CD4-positive, alpha-beta T cell treated with Interleukin-6 for 4 hours (primary cell): ENCODE measurements around the gene CCDC28B.
A peak's percentile ranks its signal among the peaks of the same experiment; 100 is the strongest.
"Not testable (repeated sequence)": the region's sequence is repeated elsewhere in the genome, so short reads cannot be mapped to it uniquely, and the experiment has no call there.

Experiments used
- DNase-seq: peaks from one replicate; pipeline ENCODE4 v3.0.0-alpha.2; 2020; ENCODE audit warnings: mixed read lengths

The CCDC28B gene

DNA sequence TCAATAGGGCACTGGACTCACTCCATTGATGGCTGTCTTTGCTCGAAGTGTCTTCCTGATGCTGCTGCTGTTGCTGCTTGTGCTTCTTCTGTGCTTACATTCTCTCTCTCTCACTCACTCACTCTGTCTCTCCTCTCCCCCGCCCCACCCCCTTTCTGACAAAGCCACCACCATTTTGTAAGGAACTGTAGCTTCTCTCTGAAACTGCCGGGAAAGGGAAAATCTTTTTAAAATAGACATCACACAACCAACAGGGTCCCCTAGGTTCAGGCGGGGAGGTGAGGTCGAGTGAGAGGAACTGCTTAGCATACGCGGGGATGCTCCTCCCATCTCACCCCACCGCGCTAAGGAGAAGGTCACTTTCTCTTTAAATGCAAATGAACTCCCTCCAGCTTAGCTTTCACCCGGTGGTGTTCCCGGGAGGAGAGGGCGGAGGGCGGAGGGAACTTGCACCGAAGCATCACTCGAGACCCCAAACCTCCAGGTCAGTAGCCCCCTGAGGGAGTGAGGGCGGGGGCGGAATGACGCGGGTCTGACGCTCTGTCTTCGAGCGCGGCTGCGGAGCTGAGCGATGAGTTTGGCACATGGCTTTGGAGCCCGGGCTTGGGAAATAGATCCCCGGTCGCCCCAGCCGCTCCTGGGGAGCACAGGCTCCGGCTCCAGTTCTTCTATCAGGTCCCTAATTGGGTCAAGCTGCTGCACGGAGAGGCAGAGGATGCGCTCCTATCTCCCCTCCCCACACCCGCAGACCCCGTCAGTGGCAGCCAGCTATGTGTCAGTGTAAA is at the start of gene CCDC28B:
CCDC28B (plus strand) TSS at position 370 of the 785 bp plus-strand sequence. CDS start 1,341 bp downstream, outside the sequence.
- DNase-seq, result peak; percentile 60

DNA sequence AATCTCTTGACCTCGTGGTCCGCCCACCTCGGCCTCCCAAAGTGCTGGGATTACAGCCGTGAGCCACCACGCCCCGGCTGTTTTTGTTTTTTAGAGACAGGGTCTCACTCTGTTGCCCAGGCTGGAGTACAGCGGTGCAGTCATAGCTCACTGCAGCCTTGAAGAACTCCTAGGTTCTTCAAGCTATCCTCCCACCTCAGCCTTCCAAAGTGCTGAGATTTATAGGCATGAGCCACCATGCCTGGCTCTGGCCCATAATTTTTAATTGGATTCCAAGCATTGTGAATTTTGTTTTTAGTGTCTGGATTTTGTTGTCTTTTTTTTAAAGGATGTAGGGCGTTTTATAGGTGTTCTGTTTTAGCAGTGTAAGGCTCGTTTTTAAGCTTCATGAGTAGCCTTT is 49.5 kb upstream of the CCDC28B start:
- no peak for DNase-seq

DNA sequence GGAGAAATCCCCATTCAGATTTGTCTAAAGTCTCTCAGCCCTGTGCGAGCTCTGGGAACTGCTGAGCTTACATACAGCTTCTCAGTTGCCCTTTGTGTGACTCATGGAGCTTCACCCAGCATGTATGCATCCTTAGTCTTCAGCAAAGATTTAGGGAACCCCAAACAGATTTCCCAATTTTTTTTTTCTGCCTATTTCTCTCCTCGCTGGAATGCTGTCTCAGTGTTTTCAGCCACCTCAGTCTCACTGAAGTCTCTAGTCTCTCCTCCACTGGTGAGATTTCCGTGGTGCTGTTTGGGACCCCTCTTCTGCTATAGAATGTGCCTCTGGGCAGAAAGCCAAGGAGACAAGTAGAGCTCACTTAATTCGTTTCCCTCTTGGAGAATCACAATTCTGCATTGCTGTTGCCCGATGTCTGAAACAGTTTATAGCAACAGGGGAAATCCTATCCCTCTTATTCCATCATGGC is 49.0 kb upstream of the CCDC28B start:
- DNase-seq, result no peak

DNA sequence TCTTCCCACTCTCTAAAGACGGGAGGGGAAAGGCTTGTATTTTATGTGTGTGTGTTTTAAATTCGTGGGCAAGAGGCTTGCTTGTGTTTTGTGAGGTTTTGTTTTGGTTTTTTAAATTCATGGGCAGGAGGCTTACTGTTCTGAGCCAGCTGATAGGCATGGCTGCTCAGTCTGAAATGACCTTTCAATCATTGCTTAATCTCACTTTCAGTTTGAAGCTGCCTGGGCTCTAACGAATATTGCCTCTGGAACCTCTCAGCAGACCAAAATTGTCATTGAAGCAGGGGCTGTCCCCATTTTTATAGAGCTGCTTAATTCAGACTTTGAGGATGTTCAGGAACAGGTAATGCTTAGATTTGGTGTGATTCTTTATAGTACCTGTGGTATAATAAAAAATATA is 41.2 kb upstream of the CCDC28B start:
- DNase-seq, result no peak

DNA sequence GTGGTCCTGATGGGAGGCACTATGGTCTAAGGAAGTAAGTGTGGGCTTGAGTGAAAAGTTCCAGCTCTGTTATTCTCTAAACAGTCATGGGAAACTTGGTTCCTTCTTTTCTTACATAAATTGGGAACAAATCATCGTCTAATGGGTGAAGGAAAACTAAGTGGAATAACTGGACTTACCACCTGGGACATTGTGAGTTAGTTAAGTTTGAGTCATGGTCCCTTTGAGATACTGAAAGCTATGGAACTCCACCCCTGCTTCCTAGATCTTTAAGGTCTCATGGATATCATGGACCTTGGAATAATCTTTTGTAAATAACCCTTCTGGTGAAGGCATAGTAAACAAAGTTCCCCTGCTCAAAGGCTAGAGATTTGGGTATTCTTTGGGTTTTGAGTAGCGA is 37.0 kb upstream of the CCDC28B start:
- no peak for DNase-seq

DNA sequence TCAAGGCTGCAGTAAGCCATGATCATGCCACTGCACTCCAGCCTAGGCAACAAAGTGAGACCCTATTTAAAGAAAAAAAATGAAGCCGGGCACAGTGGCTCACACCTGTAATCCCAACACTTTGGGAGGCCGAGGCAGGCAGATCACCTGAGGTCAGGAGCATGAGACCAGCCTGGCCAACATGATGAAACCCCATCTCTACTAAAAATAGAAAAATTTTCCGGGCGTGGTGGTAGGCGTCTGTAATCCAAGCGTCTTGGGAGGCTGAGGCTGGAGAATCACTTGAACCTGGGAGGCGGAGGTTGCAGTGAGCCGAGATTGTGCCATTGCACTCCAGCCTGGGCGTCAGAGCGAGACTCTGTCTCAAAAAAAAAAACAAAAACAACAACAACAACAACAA is 34.8 kb upstream of the CCDC28B start:
- DNase-seq, result not testable (repeated sequence)

DNA sequence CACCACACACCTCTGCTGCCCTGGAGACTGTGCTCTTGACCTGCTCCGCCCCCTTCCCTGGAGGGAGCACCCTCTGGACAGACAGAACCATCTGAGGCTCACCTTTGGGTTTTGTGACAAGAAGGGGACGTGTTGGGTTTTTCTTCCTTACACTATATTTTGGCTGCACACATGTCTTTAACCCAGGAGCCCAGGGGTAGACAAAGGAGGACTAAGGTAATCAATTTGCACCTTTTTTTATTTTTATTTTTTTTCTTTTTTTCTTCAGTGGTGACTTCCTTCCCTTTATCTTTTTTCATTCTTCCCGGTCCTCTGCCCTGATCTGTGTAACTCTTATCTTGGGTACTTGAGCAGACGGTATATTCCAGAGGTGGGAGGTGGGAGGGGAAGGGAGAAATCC is 29.4 kb upstream of the CCDC28B start:
- no peak for DNase-seq

DNA sequence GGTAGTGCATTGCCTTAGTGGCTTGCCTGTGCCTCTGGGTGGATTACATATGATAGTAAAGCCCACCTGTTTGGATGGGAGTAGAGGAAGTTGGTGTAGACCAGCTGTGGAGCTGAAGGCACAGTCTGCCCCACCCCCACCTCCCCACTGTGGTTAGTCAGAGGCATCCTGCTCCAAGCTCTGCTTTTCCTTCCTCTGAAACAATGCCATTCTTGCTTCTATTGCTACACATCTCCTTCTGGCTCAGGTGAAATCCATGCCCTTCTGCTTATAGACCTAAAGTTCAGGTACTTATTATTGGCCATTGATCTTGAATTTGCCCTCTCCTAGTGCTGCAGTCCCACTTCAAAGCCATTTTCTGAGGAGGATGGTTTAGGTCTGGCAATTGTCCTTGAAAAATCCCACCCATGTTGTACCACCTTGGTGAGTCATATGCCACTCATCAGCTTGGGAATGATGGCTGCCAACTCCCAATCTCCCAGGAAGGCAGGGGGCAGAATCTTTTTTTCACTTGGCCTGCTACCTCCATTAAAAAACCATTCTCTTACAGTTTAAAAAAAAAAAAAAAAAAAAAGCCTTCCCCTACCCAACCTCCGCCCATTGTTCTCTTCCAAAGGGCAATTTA is 27.7 kb upstream of the CCDC28B start:
- DNase-seq, result peak; percentile 31

DNA sequence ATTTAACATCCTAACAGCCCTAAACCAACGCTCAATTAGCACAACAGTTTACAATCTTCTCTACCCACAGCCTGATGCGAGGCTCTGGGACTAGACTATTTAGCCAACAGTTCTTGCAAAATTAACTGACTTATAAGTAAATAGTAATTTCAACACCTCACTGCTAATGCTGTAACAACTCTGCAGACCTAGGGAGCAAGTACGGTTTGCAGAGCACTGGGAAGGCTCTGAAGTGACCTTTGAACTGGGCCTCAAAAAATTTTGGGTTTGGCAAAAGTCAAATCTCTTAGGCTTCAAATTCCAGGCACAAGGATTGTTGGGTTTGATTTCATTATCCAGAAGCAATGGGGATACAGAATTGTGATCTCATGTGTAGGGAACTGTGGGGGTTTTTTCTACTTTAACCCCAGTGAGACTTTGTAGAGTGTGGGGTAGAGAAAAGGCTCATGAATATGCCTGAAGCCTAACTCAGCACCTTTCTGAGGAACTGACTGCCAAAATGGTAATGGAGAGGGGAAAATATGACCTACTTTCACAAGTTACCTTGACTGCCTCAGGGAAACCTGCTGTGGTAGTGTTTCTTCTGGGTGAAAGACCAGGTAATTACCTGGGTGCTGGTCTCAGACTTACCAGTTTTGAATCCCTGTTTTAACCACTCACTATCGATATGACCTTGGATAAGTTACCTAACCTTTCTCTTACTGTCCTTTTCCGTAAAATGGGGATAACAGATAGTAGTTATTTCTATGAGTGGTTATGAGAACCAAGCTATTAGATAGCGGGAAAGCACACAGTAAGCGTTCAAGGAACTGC is 21.8 kb upstream of the CCDC28B start:
- no peak for DNase-seq

DNA sequence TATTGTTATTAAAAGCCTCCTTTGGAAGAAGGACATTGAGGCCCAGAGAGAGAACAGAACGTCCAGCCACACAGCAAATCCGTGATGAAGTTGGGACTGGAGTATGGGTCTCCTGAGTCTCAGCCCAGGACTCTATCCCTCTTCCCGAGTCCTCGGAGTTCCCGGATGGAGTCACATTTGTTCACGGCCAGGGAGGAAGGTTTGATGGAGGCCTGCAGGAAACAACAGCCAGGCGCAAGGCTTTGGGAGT is 21.3 kb upstream of the CCDC28B start:
- no peak for DNase-seq

DNA sequence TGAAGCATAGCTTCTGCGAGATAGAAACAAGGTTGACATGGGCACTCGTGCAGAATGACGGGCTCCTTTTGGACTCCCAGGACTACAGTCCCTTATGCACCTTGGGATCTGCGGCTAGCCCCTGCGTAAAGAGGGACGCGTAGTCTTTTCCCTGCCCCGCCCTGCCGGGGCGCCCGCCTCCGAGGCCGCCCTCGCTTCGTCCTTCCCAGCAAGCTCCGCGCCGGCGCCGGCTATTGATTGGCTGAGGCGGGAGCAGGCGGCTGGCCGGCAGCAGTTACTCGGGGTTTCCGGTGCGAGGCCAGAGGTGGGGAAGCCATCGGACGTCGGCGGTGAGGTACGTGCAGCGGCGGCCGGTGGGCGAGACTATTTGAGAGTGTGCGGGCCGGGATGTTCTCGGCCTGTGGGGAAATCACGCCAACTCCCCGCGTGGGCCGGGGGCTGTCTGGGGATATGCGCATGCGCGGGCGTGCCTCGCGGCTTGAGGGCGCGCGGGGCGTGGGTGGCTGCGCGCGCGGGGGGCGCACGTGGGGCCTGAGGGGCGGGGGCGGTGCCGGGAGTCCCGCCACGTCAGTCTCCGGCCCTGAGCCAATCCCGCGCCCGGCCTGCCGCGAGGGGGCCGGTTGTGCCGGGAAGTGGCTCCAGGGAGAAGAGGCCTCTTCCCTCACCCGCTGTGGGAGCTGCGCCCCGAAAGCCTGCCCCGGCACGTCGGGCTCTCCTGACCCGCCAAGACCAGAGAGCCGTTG is 20.8 kb upstream of the CCDC28B start, which contains the start of gene TXLNA:
TXLNA (plus strand) TSS at position 233 of the 743 bp plus-strand sequence. CDS start 671 bp downstream, outside the sequence.
- DNase-seq, result peak; percentile 92

DNA sequence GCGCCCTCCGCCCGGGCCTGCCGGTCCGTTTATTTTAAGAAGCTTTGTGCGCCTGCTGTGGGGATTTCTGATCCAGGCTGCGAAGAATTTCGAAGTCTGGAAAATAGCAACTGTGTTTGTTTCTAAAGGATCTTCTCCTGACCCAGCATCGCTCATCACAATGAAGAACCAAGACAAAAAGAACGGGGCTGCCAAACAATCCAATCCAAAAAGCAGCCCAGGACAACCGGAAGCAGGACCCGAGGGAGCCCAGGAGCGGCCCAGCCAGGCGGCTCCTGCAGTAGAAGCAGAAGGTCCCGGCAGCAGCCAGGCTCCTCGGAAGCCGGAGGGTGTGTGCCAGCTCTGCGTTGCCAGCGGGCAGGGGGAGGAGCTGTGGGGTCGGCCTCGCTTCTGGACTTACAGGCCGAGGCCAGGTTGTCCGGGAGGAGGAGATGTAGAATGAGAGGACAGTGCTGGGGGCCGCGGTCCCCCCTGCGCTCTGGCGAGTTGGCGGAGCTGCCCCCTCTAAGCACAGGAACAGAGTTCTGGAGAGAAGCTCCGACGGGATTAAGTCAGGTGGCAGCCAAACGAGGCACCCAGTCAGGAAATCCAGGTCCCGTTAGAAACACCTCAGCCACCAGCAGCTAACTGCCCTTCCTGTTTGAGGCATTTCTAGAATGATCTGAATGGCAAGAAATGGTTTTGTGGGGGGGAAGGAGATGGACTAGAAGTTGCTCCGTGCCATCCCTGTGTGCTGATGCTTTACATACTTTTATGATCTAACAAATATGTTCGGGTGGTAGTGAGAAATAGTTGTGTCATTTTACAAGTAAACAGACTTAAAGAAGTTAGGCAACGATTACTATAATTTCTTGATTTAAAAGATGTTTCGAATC is 20.0 kb upstream of the CCDC28B start:
- peak; percentile 32 for DNase-seq

DNA sequence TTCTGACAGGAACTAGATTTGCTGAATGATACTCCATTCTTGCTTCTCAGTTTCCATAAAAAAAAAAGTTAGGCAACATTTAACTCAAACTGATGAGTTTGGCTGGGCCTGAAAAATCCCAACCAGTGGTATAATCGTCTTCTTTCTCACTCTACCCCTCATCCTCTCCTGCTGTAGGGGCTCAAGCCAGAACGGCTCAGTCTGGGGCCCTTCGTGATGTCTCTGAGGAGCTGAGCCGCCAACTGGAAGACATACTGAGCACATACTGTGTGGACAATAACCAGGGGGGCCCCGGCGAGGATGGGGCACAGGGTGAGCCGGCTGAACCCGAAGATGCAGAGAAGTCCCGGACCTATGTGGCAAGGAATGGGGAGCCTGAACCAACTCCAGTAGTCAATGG is 19.3 kb upstream of the CCDC28B start:
- no peak for DNase-seq

DNA sequence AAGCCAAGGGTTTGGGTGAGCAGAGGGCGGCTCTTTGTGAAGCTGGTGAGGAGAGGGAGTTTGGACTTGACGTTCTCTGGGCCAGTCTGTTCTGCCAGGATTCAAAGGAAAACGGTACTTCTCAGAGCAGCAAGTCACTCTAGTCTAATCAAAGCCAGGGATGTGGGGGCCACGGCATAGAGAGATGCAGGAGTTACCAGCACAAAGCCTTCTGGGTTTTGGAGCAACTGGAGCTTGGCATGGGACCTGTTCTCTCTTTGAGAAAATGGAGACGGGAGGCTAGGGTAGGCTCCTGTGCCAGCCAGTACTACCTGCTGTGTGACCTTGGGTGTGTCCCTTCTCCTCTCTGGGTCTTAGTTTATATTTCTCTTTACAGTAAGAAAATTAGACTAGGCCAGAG is 18.8 kb upstream of the CCDC28B start:
- DNase-seq, result no peak

DNA sequence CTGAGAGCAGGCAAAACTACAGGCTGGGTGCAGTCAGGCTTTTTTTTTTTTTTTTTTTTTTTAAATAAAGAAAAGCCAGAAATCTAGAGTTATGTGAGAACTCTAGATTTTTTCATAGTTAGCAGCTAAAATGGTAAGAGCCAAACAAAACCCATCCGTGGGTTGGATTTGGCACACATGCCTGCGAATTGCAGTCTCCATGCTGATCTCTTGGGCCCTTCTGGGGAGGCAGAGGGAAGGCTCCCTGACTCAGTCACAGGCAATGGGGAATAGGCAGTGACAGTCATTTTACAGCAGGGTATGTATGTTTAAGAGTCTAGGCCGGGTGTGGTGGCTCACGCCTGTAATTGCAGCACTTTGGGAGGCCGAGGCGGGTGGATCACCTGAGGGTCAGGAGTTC is 18.3 kb upstream of the CCDC28B start:
- DNase-seq, result no peak

DNA sequence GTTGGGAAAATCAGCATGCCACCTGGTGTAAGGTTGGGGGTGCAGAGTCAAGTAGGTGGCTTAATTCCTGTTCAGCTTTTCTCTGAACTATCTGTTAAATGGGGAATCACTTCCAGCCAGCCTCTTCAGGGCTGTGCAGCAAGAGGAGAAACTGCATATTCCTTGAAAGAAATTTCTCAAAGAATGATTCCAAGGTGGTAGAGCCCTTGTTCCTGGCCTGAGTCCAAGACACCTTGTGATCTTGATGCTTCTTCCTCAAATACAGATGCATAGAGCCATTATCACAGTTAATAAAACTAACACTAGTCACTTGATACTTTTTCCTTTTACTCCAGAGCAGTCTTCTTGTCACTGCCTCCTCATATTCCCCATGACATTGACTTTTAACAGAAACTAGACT is 15.7 kb upstream of the CCDC28B start:
- no peak for DNase-seq

DNA sequence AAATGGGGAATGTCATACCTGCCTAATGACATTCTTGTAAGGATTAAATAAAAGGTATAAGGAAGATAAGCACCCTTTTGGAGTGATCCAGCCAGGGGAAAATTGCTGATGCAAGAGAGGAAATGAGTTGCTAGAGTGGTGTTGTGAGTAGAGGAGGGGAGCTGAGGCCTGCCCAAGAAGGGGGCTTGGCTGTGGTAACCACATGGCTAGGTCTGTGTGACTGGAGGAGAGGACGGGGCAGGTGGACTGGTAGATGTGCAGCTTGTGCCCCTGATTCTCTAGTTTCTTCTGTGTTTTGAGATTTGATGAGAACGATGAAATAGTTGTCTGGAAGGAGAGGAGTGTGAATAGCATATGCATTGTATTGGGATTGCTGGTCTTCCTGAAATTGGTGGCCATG is 14.3 kb upstream of the CCDC28B start:
- DNase-seq, result no peak

DNA sequence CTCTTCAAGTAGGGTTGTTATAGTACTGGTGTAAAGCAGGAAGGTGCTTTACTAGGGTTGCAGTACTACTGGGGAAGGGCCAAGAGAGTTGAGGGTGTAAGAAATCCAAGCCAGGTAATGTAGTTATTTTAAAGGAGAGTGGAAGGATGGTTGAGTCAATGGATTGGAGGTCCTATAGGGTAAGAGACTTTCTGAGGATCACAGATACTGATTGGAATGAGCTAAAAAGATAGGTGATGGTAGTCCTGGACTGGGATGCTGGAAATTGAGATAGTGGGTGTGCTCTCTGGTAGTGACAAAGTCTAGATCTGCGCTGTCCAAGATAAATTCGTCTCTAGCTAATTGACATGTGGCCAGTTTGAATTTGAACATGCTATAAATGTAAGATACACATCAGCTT is 13.9 kb upstream of the CCDC28B start:
- no peak for DNase-seq

DNA sequence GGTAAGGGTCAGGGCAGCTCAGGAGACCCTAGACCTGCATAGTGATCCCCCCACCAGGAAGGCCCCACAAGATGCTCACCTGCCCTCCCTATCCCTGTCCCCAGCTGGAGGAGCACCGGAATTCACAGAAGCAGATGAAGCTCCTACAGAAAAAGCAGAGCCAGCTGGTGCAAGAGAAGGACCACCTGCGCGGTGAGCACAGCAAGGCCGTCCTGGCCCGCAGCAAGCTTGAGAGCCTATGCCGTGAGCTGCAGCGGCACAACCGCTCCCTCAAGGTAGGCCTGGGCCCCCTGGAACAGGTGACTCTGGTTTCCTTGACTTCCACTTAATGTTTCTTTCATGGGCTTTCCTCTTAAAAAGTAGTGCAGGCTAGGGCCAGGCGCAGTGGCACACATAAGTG is 12.5 kb upstream of the CCDC28B start:
- DNase-seq, result no peak

DNA sequence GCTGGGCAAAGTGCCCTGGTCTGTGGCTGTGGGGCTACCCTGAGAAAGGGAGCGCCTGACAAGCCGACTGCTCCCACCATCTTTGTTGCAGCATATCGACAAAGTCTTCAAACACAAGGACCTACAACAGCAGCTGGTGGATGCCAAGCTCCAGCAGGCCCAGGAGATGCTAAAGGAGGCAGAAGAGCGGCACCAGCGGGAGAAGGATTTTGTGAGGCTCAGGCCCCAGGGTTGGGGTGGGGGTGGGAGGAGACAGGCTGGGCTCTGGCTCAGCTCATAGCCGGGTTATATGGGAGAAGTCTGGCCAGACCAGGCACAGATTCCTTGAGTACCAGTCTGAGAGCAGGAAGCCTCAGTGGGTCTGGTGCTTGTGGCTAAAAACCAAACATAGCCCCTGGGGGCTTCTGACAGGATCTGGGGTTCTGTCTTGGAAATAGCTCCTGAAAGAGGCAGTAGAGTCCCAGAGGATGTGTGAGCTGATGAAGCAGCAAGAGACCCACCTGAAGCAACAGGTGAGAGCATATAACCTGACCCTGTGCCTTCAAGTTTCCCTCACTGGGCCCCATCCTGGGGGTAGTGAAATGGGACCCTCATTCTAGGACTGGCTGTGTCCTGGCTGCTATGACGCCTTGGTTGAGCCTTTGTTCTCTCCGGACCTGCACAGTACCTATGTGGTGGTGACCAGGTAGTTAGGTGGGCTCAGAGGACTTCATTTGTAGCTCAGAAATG is 8.0 kb upstream of the CCDC28B start:
- no peak for DNase-seq

DNA sequence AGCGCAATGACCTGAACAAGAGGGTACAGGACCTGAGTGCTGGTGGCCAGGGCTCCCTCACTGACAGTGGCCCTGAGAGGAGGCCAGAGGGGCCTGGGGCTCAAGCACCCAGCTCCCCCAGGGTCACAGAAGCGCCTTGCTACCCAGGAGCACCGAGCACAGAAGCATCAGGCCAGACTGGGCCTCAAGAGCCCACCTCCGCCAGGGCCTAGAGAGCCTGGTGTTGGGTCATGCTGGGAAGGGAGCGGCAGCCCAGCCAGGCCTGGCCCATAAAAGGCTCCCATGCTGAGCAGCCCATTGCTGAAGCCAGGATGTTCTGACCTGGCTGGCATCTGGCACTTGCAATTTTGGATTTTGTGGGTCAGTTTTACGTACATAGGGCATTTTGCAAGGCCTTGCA is 5.4 kb upstream of the CCDC28B start:
- no peak for DNase-seq
